Fibroblast of skin of left quadriceps (primary cell): Measurements from ENCODE around the gene FGF19.

Source experiments
- DNase-seq, 2 experiments: peaks; one replicate each; pipeline ENCODE4 v3.0.0-alpha.2; 2013; ENCODE audit warnings: low read depth in 2 of 2

FGF19 gene

DNA sequence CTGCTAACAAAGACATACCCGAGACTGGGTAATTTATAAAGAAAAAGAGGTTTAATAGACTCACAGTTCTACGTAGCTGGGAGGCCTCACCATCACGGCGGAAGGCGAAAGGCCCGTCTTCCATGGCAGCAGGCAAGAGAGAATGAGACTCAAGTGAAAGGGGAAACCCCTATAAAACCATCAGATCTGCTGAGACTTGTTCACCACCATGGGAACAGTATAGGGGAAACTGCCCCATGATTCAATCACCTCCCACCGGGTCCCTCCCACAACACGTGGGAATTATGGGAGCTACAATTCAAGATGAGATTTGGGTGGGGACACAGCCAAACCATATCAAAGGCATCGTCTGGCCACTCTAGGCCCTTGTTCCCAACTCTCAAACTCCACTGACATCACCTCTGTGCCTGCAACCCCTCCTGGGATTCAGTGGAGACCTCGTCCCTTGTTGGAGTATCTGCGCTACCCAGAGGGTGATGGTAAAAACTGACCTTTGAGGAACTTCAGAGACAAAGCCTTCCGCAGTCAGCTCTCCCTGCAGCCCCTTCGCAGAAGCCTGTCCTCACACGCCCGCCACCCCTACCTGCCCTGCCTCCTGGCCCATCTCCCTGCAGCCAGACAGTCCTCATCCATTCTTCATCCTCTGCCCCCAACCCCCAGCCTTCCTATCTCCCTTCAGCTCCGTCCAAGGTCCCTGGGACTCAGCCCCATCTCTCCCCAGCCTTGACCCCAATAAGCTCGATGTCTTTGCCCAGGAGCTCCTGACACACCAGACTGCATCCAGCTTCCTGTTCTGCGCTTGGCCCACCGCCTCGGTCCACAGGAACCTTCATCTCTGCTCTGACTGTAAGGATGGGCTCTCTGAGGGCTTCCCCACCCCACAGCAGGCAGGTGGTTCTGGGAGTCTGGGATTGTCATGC lies 47.0 kb downstream of the FGF19 start:
- no peak for DNase-seq

DNA sequence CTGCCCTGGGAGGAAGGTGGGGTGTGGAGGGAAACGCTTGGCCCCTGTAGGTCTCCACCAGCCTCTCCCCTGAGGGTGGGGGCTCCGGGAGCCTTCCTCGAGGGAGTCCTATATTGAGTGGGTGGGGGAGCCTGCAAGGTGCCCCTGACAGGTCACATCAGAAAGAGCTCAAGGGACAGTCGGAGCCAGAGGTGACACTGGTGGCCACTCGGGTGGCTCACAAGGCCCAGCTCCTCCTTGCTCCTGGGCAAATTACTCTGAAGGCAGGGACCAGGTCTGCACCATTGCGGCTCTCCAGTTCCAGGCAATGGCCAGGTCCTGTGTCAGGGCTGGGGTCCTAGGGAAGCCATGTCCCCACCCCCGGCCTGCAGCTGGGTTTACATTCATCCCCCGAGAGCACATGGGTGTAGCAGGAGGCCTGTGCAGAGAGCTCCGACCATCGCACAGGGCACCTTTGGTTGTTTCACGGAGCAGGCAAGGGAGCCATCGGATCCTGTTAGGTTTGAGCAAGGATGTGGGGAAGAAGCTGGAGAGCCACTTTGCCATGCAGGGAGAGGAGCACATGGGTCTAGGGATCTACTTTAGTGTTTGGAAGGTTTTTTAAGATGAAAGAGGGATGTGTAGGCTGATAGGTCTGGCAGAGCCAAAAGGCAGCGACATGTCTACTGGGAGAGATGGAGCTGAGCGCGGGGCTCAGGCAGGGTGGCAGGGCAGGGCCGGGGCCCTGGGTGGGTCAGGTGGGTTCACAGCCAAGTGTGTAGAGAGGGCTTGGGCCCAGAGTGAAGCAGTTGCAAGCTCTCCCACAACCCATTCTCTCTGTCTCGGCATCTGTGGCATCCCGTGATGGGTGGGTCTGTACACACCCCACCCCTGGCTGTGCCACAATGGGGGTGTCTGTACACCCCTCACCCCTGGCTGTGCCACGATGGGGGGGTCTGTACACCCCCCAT lies 48.1 kb downstream of the FGF19 start:
- no peak for DNase-seq

DNA sequence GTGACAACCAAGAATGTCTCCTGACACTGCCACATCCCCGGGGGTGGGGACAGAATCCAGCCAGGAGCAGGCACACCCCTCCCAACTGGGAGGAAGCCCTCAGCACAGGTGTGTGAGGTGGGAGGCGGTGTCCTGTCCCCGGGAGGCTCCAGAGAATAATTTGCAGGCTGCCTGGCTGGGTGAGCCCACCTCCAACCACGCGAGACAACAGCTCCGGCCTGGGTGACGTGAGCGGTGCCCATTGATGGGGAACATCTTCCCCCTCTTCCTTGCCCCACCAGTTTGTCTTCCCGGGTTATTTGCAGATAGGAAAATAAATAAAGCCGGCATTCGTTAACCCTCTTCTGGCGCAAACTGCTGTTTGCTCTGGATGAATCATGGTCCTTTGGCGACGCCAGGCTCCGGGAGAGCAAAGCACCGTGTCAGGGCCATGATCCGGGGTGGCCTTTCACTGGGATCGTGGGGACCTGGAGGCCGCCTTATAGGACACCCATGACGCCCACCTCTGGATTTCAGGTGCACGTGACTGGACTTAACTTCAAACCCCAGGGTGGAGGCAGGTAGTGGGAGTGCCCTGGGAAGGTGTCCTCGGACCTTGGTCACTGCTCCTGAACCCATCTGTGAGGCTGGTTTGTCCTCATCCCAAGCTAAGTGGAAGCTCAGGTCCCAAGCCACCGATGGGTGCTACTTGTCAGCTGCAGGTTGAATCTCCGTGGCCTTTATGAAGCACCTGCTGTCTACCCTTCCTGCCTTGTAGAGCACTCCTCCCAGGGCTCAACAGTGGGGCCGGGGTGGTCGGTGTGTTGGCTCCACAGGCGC lies 49.0 kb downstream of the FGF19 start:
- DNase-seq = no peak

- DNase-seq = no peak
Observed at GRCh38 chr11:69654001-69654659, 49.7 kb downstream of the FGF19 start.

- no peak for DNase-seq
Observed at GRCh38 chr11:69653406-69653960, 50.3 kb downstream of the FGF19 start.

DNA sequence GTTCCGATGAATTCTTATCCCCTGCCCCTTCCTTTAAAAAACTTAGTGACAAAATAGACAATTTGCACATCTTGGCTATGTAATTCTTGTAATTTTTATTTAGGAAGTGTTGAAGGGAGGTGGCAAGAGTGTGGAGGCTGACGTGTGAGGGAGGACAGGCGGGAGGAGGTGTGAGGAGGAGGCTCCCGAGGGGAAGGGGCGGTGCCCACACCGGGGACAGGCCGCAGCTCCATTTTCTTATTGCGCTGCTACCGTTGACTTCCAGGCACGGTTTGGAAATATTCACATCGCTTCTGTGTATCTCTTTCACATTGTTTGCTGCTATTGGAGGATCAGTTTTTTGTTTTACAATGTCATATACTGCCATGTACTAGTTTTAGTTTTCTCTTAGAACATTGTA lies 50.8 kb downstream of the FGF19 start:
- DNase-seq = no peak

DNA sequence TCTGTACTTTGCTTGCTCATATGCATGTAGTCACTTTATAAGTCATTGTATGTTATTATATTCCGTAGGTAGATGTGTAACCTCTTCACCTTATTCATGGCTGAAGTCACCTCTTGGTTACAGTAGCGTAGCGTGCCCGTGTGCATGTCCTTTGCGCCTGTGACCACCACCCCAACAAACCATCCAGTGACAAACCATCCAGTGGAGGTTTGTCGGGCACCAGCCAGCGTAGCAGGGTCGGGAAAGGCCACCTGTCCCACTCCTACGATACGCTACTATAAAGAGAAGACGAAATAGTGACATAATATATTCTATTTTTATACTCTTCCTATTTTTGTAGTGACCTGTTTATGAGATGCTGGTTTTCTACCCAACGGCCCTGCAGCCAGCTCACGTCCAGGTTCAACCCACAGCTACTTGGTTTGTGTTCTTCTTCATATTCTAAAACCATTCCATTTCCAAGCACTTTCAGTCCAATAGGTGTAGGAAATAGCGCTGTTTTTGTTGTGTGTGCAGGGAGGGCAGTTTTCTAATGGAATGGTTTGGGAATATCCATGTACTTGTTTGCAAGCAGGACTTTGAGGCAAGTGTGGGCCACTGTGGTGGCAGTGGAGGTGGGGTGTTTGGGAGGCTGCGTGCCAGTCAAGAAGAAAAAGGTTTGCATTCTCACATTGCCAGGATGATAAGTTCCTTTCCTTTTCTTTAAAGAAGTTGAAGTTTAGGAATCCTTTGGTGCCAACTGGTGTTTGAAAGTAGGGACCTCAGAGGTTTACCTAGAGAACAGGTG lies 51.8 kb downstream of the FGF19 start:
- DNase-seq = no peak

- DNase-seq = no peak
Observed at GRCh38 chr11:69650832-69651344, 52.9 kb downstream of the FGF19 start.

- DNase-seq = no peak
Observed at GRCh38 chr11:69650081-69650831, 53.6 kb downstream of the FGF19 start.

- no peak for DNase-seq
Observed at GRCh38 chr11:69649576-69649900, 54.3 kb downstream of the FGF19 start.

DNA sequence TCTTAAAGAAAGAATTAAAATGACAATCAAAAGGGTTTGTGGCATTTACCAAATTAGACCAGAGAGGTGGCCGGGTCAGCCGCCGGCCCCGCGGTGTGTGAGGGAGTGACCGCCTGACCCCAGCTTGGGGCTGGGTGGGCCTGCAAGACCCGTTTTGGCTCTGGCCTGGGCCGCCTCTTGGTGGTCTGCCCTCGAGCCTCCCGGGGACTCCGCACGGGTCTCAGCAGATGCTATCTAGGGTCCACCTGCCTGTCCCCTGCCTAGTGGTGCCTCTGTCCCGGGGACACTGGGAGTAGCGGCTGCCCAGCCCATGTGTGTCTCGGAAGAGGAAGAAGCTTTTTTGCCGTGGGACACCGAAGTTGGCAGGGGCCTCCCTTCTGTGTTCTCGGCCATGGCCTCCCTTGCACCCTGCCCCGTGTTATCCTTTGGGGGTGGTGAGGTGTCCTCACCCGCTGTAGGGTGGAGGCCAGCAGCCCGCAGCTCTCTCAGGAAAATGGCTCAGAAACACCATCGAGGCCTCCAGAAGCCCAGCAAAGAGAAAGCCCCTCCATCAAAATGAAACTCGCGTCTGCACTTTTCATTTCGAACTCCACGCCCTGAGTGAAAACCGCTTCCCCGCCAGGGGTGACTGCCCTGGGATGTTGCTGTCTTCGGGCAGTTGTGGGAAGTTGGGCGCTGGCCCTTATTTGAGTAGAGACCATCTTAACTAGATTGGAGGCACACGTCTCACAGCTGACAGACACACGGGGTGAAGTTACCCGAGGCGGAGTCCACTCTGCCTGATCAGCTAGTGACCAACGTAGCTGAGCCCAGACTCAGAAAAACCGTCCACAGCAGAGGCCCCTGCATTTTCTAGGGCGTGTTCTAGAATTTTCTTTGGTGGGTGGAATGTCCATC lies 54.9 kb downstream of the FGF19 start:
- DNase-seq = no peak
